Astrocyte (in vitro differentiated cells and primary cell): ENCODE measurements around the gene AVEN. TPM values are rescaled to one million over a fixed set of nuclear protein-coding genes. Genes with fewer than 3 reads are reported as not detected.

Experiments used
- DNase-seq: peaks from one replicate; pipeline ENCODE4 v3.0.0-alpha.2; 2010; ENCODE audit warnings: low read depth
- FAIRE-seq: peaks from 2 replicates; lab custom pipeline; 2011; peaks lifted over from hg19 to GRCh38; lab: Jason Lieb, UNC
- H2AFZ ChIP-seq: 2 replicates; pipeline ENCODE4 v1.6.0; 2012; ENCODE audit warnings: low read depth, low read length, inconsistent platforms
- H3K27ac ChIP-seq: 2 replicates; pipeline ENCODE4 v1.5.1; 2011; ENCODE audit warnings: low read depth, low read length, inconsistent platforms
- H3K27me3 ChIP-seq: 2 replicates; pipeline ENCODE4 v1.6.0; 2011; ENCODE audit warnings: low read length, inconsistent platforms; ENCODE audit not compliant: insufficient read depth
- H3K36me3 ChIP-seq: 2 replicates; pipeline ENCODE4 v1.5.1; 2011; ENCODE audit warnings: low read length, inconsistent platforms; ENCODE audit not compliant: insufficient read depth
- H3K4me1 ChIP-seq: 2 replicates; pipeline ENCODE4 v1.5.1; 2011; ENCODE audit warnings: low read length, inconsistent platforms; ENCODE audit not compliant: insufficient read depth
- H3K4me2 ChIP-seq: 2 replicates; pipeline ENCODE4 v1.6.0; 2012; ENCODE audit warnings: low read length, inconsistent platforms
- H3K4me3 ChIP-seq: 2 replicates; pipeline ENCODE4 v1.5.1; 2011; ENCODE audit warnings: low read depth, mild to moderate bottlenecking, low read length, inconsistent platforms; ENCODE audit not compliant: insufficient read depth
- H3K79me2 ChIP-seq: 2 replicates; pipeline ENCODE4 v1.6.0; 2012; ENCODE audit warnings: mild to moderate bottlenecking, low read length, inconsistent platforms; ENCODE audit not compliant: insufficient read depth
- H3K9ac ChIP-seq: 2 replicates; pipeline ENCODE4 v1.6.0; 2012; ENCODE audit warnings: mild to moderate bottlenecking, low read length, inconsistent platforms
- H3K9me3 ChIP-seq: 2 replicates; pipeline ENCODE4 v1.5.1; 2012; ENCODE audit warnings: low read depth, mild to moderate bottlenecking, low read length, inconsistent platforms; ENCODE audit not compliant: insufficient read depth
- H4K20me1 ChIP-seq: 2 replicates; pipeline ENCODE4 v1.6.0; 2012; ENCODE audit warnings: low read length, inconsistent platforms; ENCODE audit not compliant: insufficient read depth
- H3K27ac Mint-ChIP-seq: one replicate; pipeline ENCODE4 v1.8.0; 2021; ENCODE audit warnings: mild to moderate bottlenecking, mixed read lengths; ENCODE audit not compliant: unreplicated experiment
- H3K27me3 Mint-ChIP-seq: one replicate; pipeline ENCODE4 v1.8.0; 2021; ENCODE audit warnings: low read depth, mixed read lengths; ENCODE audit not compliant: unreplicated experiment
- H3K36me3 Mint-ChIP-seq: one replicate; pipeline ENCODE4 v1.8.0; 2021; ENCODE audit warnings: low read depth, mixed read lengths; ENCODE audit not compliant: unreplicated experiment
- H3K4me1 Mint-ChIP-seq: one replicate; pipeline ENCODE4 v1.8.0; 2021; ENCODE audit warnings: low read depth, mixed read lengths; ENCODE audit not compliant: unreplicated experiment
- H3K4me3 Mint-ChIP-seq: one replicate; pipeline ENCODE4 v1.8.0; 2021; ENCODE audit warnings: mild to moderate bottlenecking, moderate library complexity, mixed read lengths; ENCODE audit not compliant: unreplicated experiment
- H3K9me3 Mint-ChIP-seq: one replicate; pipeline ENCODE4 v1.8.0; 2021; ENCODE audit warnings: mild to moderate bottlenecking, mixed read lengths; ENCODE audit not compliant: unreplicated experiment
- CTCF ChIP-seq: IDR thresholded peaks from 2 replicates; pipeline ENCODE4 v1.5.1; 2011; ENCODE audit warnings: low read depth, mild to moderate bottlenecking, inconsistent platforms, low read length, moderate library complexity; ENCODE audit not compliant: insufficient read depth
- EZH2 ChIP-seq: IDR thresholded peaks from 2 replicates; pipeline ENCODE4 v1.6.1; 2012; ENCODE audit warnings: mild to moderate bottlenecking, low read length, inconsistent platforms; ENCODE audit not compliant: insufficient read depth
- total RNA-seq: library from RNA; stranded (reverse); gene quantifications from 2 replicates; pipeline ENCODE4 v1.2.1, GENCODE V29; 2021

AVEN gene
- total RNA-seq, 1 donor from 2014 or later, result 34.1 TPM

GRCh38 chr15:33980159-33980558 is 58.8 kb downstream of the AVEN start:
- no peak overlapping the region for H3K27ac ChIP-seq
- no peak for FAIRE-seq
- peaks cover 26% of the 10 kb centered on the region for H3K4me1 Mint-ChIP-seq

GRCh38 chr15:33975022-33975565 is 63.9 kb downstream of the AVEN start:
- H3K9ac ChIP-seq, result no peak overlapping the region
- no peaks in the 10 kb centered on the region for H4K20me1 ChIP-seq
- H3K36me3 ChIP-seq, result no peaks in the 10 kb centered on the region
- DNase-seq, result no peak
- no peaks in the 10 kb centered on the region for H3K9me3 ChIP-seq
- H3K36me3 Mint-ChIP-seq, result peaks cover 3% of the 10 kb centered on the region
- no peak overlapping the region for H3K27ac ChIP-seq
- H3K4me1 ChIP-seq, result no peaks in the 10 kb centered on the region
- no peaks in the 10 kb centered on the region for H3K27me3 ChIP-seq
- peaks cover 6% of the 10 kb centered on the region for H3K4me1 Mint-ChIP-seq
- TF ChIP-seq EZH2 (no peak), CTCF (no peak)
- H3K27me3 Mint-ChIP-seq, result no peaks in the 10 kb centered on the region
- no peak overlapping the region for H3K4me3 ChIP-seq
- peaks cover under 1% of the 10 kb centered on the region for H3K79me2 ChIP-seq
- no peak for FAIRE-seq
- H3K4me2 ChIP-seq, result no peak overlapping the region
- H3K4me3 Mint-ChIP-seq, result no peak overlapping the region
- no peaks in the 10 kb centered on the region for H3K9me3 Mint-ChIP-seq
- no peak overlapping the region for H2AFZ ChIP-seq
- H3K27ac Mint-ChIP-seq, result no peak overlapping the region

More at GRCh38 chr15:33980159-33980558, 58.8 kb downstream of the AVEN start:
- Mint-ChIP-seq H3K36me3 (peaks cover under 1% of the 10 kb centered on the region), H3K4me3 (no peak overlapping the region), H3K27me3 (no peaks in the 10 kb centered on the region), H3K27ac (no peak overlapping the region), H3K9me3 (no peaks in the 10 kb centered on the region)
- H3K4me1 ChIP-seq, result peaks cover 4% of the 10 kb centered on the region
- no peak for TF ChIP-seq CTCF
- TF ChIP-seq EZH2, result no peak
- H3K79me2 ChIP-seq, result peaks cover 16% of the 10 kb centered on the region
- H3K4me2 ChIP-seq, result no peak overlapping the region
- H3K9me3 ChIP-seq, result no peaks in the 10 kb centered on the region
- no peak overlapping the region for H2AFZ ChIP-seq
- no peaks in the 10 kb centered on the region for H3K36me3 ChIP-seq
- H3K9ac ChIP-seq, result no peak overlapping the region
- H3K27me3 ChIP-seq, result no peaks in the 10 kb centered on the region
- H4K20me1 ChIP-seq, result no peaks in the 10 kb centered on the region
- H3K4me3 ChIP-seq, result no peak overlapping the region
- DNase-seq, result no peak

GRCh38 chr15:33971811-33972210 is 67.2 kb downstream of the AVEN start:
- Histone ChIP-seq H3K9ac (no peak overlapping the region), H2AFZ (no peak overlapping the region), H3K36me3 (no peaks in the 10 kb centered on the region), H4K20me1 (peaks cover 6% of the 10 kb centered on the region), H3K27ac (no peak overlapping the region), H3K4me3 (no peak overlapping the region), H3K9me3 (no peaks in the 10 kb centered on the region), H3K4me1 (no peaks in the 10 kb centered on the region), H3K4me2 (no peak overlapping the region), H3K79me2 (no peaks in the 10 kb centered on the region), H3K27me3 (no peaks in the 10 kb centered on the region)
- no peak overlapping the region for H3K4me3 Mint-ChIP-seq
- peaks cover 3% of the 10 kb centered on the region for H3K36me3 Mint-ChIP-seq
- no peak overlapping the region for H3K27ac Mint-ChIP-seq
- H3K4me1 Mint-ChIP-seq, result peaks cover 3% of the 10 kb centered on the region
- H3K9me3 Mint-ChIP-seq, result no peaks in the 10 kb centered on the region
- no peak for TF ChIP-seq CTCF
- FAIRE-seq (no peak), DNase-seq (no peak)
- no peaks in the 10 kb centered on the region for H3K27me3 Mint-ChIP-seq
